Nephron progenitor cell (in vitro differentiated cells): ENCODE results near the gene PEDS1.
A peak's percentile ranks its signal among the peaks of the same experiment; 100 is the strongest.

Experiments used
- DNase-seq: peaks from one replicate; pipeline ENCODE4 v3.0.0; 2021
- H3K27ac Mint-ChIP-seq: 2 replicates; pipeline ENCODE4 v1.8.0; 2021; ENCODE audit warnings: mild to moderate bottlenecking, moderate library complexity, mixed read lengths
- H3K27me3 Mint-ChIP-seq: 2 replicates; pipeline ENCODE4 v1.8.0; 2021; ENCODE audit warnings: mild to moderate bottlenecking, low read depth, mixed read lengths; ENCODE audit not compliant: poor library complexity
- H3K36me3 Mint-ChIP-seq: 2 replicates; pipeline ENCODE4 v1.8.0; 2021; ENCODE audit warnings: low read depth, mixed read lengths
- H3K4me1 Mint-ChIP-seq: 2 replicates; pipeline ENCODE4 v1.8.0; 2021; ENCODE audit warnings: mixed read lengths
- H3K4me3 Mint-ChIP-seq: 2 replicates; pipeline ENCODE4 v1.8.0; 2021; ENCODE audit warnings: mild to moderate bottlenecking, moderate library complexity, mixed read lengths
- H3K9me3 Mint-ChIP-seq: 2 replicates; pipeline ENCODE4 v1.8.0; 2021; ENCODE audit warnings: mild to moderate bottlenecking, moderate library complexity, mixed read lengths
- CTCF ChIP-seq: fragments of 200-600 bp; sonication (generic); IDR thresholded peaks from 2 replicates; pipeline ENCODE4 v1.5.0; 2021; ENCODE audit warnings: antibody characterized with exemption

PEDS1 gene

DNA sequence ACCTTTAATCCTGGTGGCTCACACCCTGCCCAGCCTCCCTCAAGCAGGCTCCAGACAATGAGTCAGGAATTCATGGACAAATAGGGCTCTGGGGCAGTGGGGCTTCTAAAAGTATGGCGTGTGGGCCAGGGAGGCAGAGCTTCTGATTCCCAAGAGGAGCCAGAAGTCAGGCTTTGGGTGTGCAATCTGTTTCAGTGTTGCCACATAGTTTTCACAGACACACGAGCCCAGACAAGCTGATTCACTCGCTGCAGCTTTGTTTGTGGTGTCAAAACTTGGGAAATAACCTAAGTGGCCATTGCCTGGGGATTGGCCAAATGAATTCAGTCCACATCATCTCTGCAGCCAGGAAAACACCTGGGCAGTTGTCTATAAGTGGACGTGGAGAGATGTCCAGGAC is 9.2 kb downstream of the PEDS1 start:
- no peak for TF ChIP-seq CTCF
- DNase-seq: no peak
- H3K4me3 Mint-ChIP-seq: no peak overlapping the region
- H3K4me1 Mint-ChIP-seq: peaks cover 42% of the 10 kb centered on the region
- H3K27ac Mint-ChIP-seq: no peak overlapping the region
- H3K36me3 Mint-ChIP-seq: peaks cover 19% of the 10 kb centered on the region
- H3K9me3 Mint-ChIP-seq: no peaks in the 10 kb centered on the region
- H3K27me3 Mint-ChIP-seq: no peaks in the 10 kb centered on the region

DNA sequence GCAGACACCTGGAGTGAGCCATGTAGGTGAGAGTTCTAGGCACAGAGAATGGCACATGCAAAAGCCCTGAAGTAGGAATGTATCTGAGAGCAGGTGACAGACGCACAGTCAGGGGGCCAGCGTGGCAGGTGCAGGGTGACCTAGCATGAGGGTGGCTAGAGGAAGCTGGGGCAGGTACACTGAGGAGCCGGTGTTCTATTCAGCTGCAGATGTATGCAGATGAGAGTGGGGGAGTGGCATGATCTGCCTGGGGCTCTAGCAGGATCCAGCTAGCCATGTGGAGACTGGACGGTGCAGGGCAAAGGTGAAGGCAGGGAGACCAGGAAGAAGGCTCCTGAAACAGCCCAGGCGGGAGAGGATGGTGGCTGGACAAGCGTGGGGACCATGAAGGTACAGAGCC is 10.7 kb downstream of the PEDS1 start:
- H3K9me3 Mint-ChIP-seq: no peaks in the 10 kb centered on the region

GRCh38 chr20:50141811-50142561 is 11.5 kb downstream of the PEDS1 start:
- H3K9me3 Mint-ChIP-seq: no peaks in the 10 kb centered on the region

More for the DNA sequence above, 10.7 kb downstream of the PEDS1 start:
- Mint-ChIP-seq H3K27ac (peak overlapping the region; percentile 78), H3K4me3 (no peak overlapping the region), H3K36me3 (peaks cover 19% of the 10 kb centered on the region), H3K4me1 (peaks cover 53% of the 10 kb centered on the region), H3K27me3 (no peaks in the 10 kb centered on the region)
- no peak for DNase-seq
- no peak for TF ChIP-seq CTCF

GRCh38 chr20:50141018-50141675 is 12.4 kb downstream of the PEDS1 start:
- Mint-ChIP-seq H3K27ac (no peak overlapping the region), H3K9me3 (no peaks in the 10 kb centered on the region), H3K4me1 (peaks cover 43% of the 10 kb centered on the region), H3K36me3 (peaks cover 27% of the 10 kb centered on the region), H3K4me3 (no peak overlapping the region), H3K27me3 (no peaks in the 10 kb centered on the region)
- no peak for DNase-seq
- TF ChIP-seq CTCF: no peak

More at GRCh38 chr20:50141811-50142561, 11.5 kb downstream of the PEDS1 start:
- TF ChIP-seq CTCF: no peak
- H3K4me1 Mint-ChIP-seq: peaks cover 52% of the 10 kb centered on the region
- no peaks in the 10 kb centered on the region for H3K27me3 Mint-ChIP-seq
- peaks cover 25% of the 10 kb centered on the region for H3K36me3 Mint-ChIP-seq
- no peak overlapping the region for H3K27ac Mint-ChIP-seq
- no peak overlapping the region for H3K4me3 Mint-ChIP-seq
- no peak for DNase-seq

- peak overlapping the region; percentile 5 for H3K4me3 Mint-ChIP-seq
Measured at GRCh38 chr20:50140339-50140859, 13.1 kb downstream of the PEDS1 start.

More at GRCh38 chr20:50140339-50140859, 13.1 kb downstream of the PEDS1 start:
- H3K27me3 Mint-ChIP-seq: no peaks in the 10 kb centered on the region
- peaks cover 39% of the 10 kb centered on the region for H3K4me1 Mint-ChIP-seq
- no peak for TF ChIP-seq CTCF
- H3K36me3 Mint-ChIP-seq: peaks cover 33% of the 10 kb centered on the region
- no peak for DNase-seq
- peak overlapping the region; percentile 36 for H3K27ac Mint-ChIP-seq
- H3K9me3 Mint-ChIP-seq: no peaks in the 10 kb centered on the region
